ENCODE data around the gene TSC2.

The TSC2 gene

DNA sequence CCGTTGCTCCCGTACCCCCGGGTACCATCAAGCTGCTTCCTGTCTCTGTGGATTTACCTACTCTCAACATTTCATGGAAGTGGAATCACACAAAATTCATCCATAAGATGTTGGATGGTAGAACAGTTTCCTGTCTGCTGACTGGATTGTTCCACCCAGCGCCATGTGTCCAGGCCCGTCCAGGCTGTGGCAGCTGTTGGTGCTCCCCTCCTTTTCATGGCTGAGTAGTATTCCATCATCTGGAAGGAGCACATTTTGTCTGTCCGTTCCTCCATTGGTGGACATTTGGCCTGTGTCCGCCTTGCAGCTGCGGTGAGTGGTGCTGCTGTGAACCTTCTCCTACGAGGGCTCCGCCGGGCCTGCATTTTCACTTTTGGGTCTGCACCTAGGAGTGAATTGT, 18.4 kb downstream of the TSC2 start:
- Histone ChIP-seq H3K9ac (ENCODE audit: low read length) (no peak overlapping the region), H3K4me1 (ENCODE audit: low read length) (no peaks in the 10 kb centered on the region), H3K4me3 (ENCODE audit: low read length) (no peak overlapping the region), H3K27ac (ENCODE audit: low read length) (no peak overlapping the region), H3K4me2 (ENCODE audit: low read length) (no peak overlapping the region), H3K27me3 (ENCODE audit: low read depth, low read length) (no peaks in the 10 kb centered on the region), H3K79me2 (ENCODE audit: low read length) (no peaks in the 10 kb centered on the region), H3K9me3 (ENCODE audit: insufficient read depth, low read length) (no peaks in the 10 kb centered on the region), H3K36me3 (replicated peaks; ENCODE audit: low read depth, low read length) (peaks cover 11% of the 10 kb centered on the region), H4K20me1 (ENCODE audit: insufficient read depth, low read length) (no peaks in the 10 kb centered on the region), H2AFZ (ENCODE audit: low read depth, low read length) (no peak overlapping the region)
- TF ChIP-seq EZH2phosphoT487 (IDR thresholded peaks at IDR 0.05; ENCODE audit: low read depth) = no peak
- no peak for TF ChIP-seq CTCF (IDR thresholded peaks at IDR 0.05; ENCODE audit: low read depth, low read length)

GRCh38 chr16:2070576-2071453, 23.0 kb downstream of the TSC2 start:
- TF ChIP-seq EZH2phosphoT487 (IDR thresholded peaks at IDR 0.05; ENCODE audit: low read depth) (no peak), CTCF (IDR thresholded peaks at IDR 0.05; ENCODE audit: low read depth, low read length) (no peak)
- H3K36me3 ChIP-seq (replicated peaks; ENCODE audit: low read depth, low read length) = peaks cover 7% of the 10 kb centered on the region
- no peak overlapping the region for H3K27ac ChIP-seq (ENCODE audit: low read length)
- H4K20me1 ChIP-seq (ENCODE audit: insufficient read depth, low read length) = no peaks in the 10 kb centered on the region
- H3K9me3 ChIP-seq (ENCODE audit: insufficient read depth, low read length) = no peaks in the 10 kb centered on the region
- H3K4me3 ChIP-seq (ENCODE audit: low read length) = no peak overlapping the region
- H3K4me1 ChIP-seq (ENCODE audit: low read length) = no peaks in the 10 kb centered on the region
- no peak overlapping the region for H3K9ac ChIP-seq (ENCODE audit: low read length)
- H3K27me3 ChIP-seq (ENCODE audit: low read depth, low read length) = no peaks in the 10 kb centered on the region
- no peak overlapping the region for H3K4me2 ChIP-seq (ENCODE audit: low read length)
- H2AFZ ChIP-seq (ENCODE audit: low read depth, low read length) = no peak overlapping the region
- H3K79me2 ChIP-seq (ENCODE audit: low read length) = no peaks in the 10 kb centered on the region

DNA sequence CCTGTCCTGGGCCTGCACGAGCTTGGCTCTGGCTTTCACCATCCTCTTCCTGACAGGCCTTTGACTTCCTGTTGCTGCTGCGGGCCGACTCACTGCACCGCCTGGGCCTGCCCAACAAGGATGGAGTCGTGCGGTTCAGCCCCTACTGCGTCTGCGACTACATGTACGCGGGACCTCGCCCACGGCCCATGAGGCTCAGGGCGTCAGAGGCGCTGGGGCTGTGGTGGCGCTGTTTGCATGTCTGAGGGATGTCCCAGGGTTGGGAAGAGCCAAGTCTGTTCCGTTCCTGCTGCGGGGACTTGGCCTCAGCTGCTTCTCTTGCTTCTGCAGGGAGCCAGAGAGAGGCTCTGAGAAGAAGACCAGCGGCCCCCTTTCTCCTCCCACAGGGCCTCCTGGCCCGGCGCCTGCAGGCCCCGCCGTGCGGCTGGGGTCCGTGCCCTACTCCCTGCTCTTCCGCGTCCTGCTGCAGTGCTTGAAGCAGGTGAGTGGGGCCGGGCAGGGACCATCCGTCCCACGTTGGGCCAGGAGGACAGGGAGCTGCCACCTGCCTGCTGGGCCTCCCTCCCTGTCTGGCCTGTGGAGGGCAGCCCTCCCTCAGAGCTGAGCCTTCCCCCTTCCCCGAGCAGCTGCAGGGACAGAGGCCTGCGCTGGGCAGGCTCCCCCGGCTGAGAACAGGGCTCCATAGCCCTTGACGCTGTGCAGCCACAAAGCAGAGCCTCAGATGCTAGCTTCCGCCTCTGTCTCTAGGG, 23.8 kb downstream of the TSC2 start:
- H3K4me2 ChIP-seq (ENCODE audit: low read length) = no peak overlapping the region
- H3K27ac ChIP-seq (ENCODE audit: low read length) = no peak overlapping the region
- TF ChIP-seq CTCF (IDR thresholded peaks at IDR 0.05; ENCODE audit: low read depth, low read length) = no peak
- no peak for TF ChIP-seq EZH2phosphoT487 (IDR thresholded peaks at IDR 0.05; ENCODE audit: low read depth)
- H3K4me1 ChIP-seq (ENCODE audit: low read length) = no peaks in the 10 kb centered on the region
- no peak overlapping the region for H2AFZ ChIP-seq (ENCODE audit: low read depth, low read length)
- H3K79me2 ChIP-seq (ENCODE audit: low read length) = no peaks in the 10 kb centered on the region
- H3K9me3 ChIP-seq (ENCODE audit: insufficient read depth, low read length) = no peaks in the 10 kb centered on the region
- H3K4me3 ChIP-seq (ENCODE audit: low read length) = no peak overlapping the region
- H3K36me3 ChIP-seq (replicated peaks; ENCODE audit: low read depth, low read length) = no peaks in the 10 kb centered on the region
- no peaks in the 10 kb centered on the region for H3K27me3 ChIP-seq (ENCODE audit: low read depth, low read length)
- no peak overlapping the region for H3K9ac ChIP-seq (ENCODE audit: low read length)
- H4K20me1 ChIP-seq (ENCODE audit: insufficient read depth, low read length) = no peaks in the 10 kb centered on the region

DNA sequence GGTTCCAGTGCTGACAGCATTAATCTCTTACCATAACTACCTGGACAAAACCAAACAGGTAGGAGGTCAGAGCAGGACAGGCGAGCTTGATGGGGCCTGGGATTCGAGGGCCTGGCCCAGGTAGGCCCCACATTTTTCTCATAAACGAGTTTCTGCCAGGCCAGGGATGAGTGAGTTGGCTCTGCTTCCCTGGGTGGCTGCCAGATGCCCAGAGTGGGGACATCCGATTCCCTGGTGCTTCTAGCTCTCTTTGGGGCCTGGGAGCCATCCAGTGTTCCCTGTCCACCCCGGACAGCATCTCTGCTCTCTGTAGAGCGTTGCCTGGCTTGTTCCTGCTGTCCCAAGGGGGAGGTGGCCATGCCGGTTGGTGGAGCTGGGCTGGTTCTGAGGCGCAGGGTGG, 25.1 kb downstream of the TSC2 start:
- Histone ChIP-seq H3K27ac (ENCODE audit: low read length) (no peak overlapping the region), H4K20me1 (ENCODE audit: insufficient read depth, low read length) (no peaks in the 10 kb centered on the region)

More for the DNA sequence above, 25.1 kb downstream of the TSC2 start:
- no peak overlapping the region for H3K4me3 ChIP-seq (ENCODE audit: low read length)
- no peaks in the 10 kb centered on the region for H3K79me2 ChIP-seq (ENCODE audit: low read length)
- no peak overlapping the region for H2AFZ ChIP-seq (ENCODE audit: low read depth, low read length)
- no peak for TF ChIP-seq EZH2phosphoT487 (IDR thresholded peaks at IDR 0.05; ENCODE audit: low read depth)
- no peak for TF ChIP-seq CTCF (IDR thresholded peaks at IDR 0.05; ENCODE audit: low read depth, low read length)
- H3K4me1 ChIP-seq (ENCODE audit: low read length) = no peaks in the 10 kb centered on the region
- H3K9me3 ChIP-seq (ENCODE audit: insufficient read depth, low read length) = no peaks in the 10 kb centered on the region
- H3K36me3 ChIP-seq (replicated peaks; ENCODE audit: low read depth, low read length) = no peaks in the 10 kb centered on the region
- no peak overlapping the region for H3K4me2 ChIP-seq (ENCODE audit: low read length)
- no peaks in the 10 kb centered on the region for H3K27me3 ChIP-seq (ENCODE audit: low read depth, low read length)
- no peak overlapping the region for H3K9ac ChIP-seq (ENCODE audit: low read length)

All from OCI-LY3 (cell line).